Activated CD4-positive, alpha-beta memory T cell treated with anti-CD3 and anti-CD28 coated beads for 36 hours (primary cell): Measurements from ENCODE around the gene CYP2A7. TPM values are rescaled to one million over a fixed set of nuclear protein-coding genes. Genes with fewer than 3 reads are reported as not detected.
"Not testable (repeated sequence)": the region's sequence is repeated elsewhere in the genome, so short reads cannot be mapped to it uniquely, and the experiment has no call there.

Experiments
- CTCF ChIA-PET: fragments of 350-600 bp; sonication (Branson Sonifier 250); formaldehyde crosslinking; loops from one replicate; lab custom pipeline; 2021; ENCODE audit warnings: antibody characterized with exemption, inconsistent platforms; lab: Charles Lee
- POLR2A ChIA-PET: fragments of 350-600 bp; sonication (Branson Sonifier 250); formaldehyde crosslinking; loops from one replicate; lab custom pipeline; 2021; ENCODE audit warnings: antibody characterized with exemption; lab: Charles Lee
- DNase-seq: peaks from one replicate; pipeline ENCODE4 v3.0.0-alpha.2; 2020
- H3K27ac Mint-ChIP-seq: one replicate; pipeline ENCODE4 v1.8.0; 2021; ENCODE audit warnings: mixed read lengths
- H3K27me3 Mint-ChIP-seq: one replicate; pipeline ENCODE4 v1.8.0; 2021; ENCODE audit warnings: mixed read lengths
- H3K36me3 Mint-ChIP-seq: one replicate; pipeline ENCODE4 v1.8.0; 2021; ENCODE audit warnings: mixed read lengths
- H3K4me1 Mint-ChIP-seq: one replicate; pipeline ENCODE4 v1.8.0; 2021; ENCODE audit warnings: low read depth, mixed read lengths
- H3K4me3 Mint-ChIP-seq: one replicate; pipeline ENCODE4 v1.8.0; 2021; ENCODE audit warnings: mild to moderate bottlenecking, mixed read lengths
- H3K9me3 Mint-ChIP-seq: one replicate; pipeline ENCODE4 v1.8.0; 2021; ENCODE audit warnings: mixed read lengths
- intact Hi-C: fragments of 100-400 bp; cut with micrococcal nuclease; formaldehyde crosslinking; loops from one replicate; pipeline ENCODE4 v1.15.1; 2023
- total RNA-seq, 2 experiments: library from RNA; stranded (reverse); gene quantifications; one replicate each; pipeline ENCODE4 v1.2.3, GENCODE V29; 2021

The CYP2A7 gene
- total RNA-seq, 2 experiments from 2014 or later: not detected

DNA sequence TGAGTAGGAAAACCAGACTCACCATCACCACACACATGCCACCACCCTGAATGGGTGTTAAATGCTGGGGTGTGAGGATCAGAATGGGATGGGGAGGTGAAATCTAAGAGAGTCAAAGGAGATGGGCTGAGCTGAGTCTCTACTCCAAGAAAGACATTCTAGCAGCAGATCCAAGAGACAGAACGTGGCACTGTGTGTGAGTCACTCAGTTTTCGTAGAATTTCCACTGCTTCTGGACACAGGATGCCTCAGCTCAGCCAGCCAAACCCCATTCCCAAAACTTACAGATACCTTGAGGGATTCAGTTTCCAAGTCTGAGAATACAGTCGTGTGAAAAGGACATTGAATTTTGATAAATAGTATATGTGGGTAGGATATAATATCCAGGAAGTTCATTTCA, 7.3 kb upstream of the CYP2A7 start:
- no peaks in the 10 kb centered on the region for H3K9me3 Mint-ChIP-seq
- H3K27me3 Mint-ChIP-seq: peaks cover 9% of the 10 kb centered on the region
- no peaks in the 10 kb centered on the region for H3K36me3 Mint-ChIP-seq
- H3K27ac Mint-ChIP-seq: no peak overlapping the region
- CTCF ChIA-PET: no interaction called here
- POLR2A ChIA-PET: no interaction called here
- intact Hi-C loops: no loop called here
- DNase-seq: no peak
- H3K4me1 Mint-ChIP-seq: no peaks in the 10 kb centered on the region
- no peak overlapping the region for H3K4me3 Mint-ChIP-seq

DNA sequence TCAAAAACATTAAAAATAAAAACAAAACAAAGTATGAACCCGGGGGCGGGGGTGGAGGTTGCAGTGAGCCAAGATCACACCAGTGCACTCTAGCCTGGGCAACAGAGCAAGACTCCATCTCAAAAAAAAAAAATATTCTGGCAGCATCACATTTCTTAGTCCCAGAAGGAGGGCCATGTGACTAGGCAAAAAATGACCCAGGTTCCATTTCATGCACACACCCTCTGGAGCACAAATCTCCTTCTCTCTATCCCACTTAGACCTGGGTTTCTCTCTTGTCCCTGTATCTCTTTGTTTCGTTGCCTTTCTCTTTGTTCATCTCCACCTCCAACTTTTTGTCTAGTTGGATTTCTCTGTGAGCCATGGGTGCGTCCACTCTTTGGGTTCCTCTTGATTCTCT, 6.2 kb upstream of the CYP2A7 start:
- H3K27me3 Mint-ChIP-seq: peaks cover 6% of the 10 kb centered on the region
- POLR2A ChIA-PET: no interaction called here
- no peak overlapping the region for H3K4me3 Mint-ChIP-seq
- CTCF ChIA-PET: no interaction called here
- H3K9me3 Mint-ChIP-seq: no peaks in the 10 kb centered on the region
- intact Hi-C loops: no loop called here
- no peaks in the 10 kb centered on the region for H3K36me3 Mint-ChIP-seq
- H3K4me1 Mint-ChIP-seq: no peaks in the 10 kb centered on the region
- H3K27ac Mint-ChIP-seq: no peak overlapping the region
- no peak for DNase-seq

DNA sequence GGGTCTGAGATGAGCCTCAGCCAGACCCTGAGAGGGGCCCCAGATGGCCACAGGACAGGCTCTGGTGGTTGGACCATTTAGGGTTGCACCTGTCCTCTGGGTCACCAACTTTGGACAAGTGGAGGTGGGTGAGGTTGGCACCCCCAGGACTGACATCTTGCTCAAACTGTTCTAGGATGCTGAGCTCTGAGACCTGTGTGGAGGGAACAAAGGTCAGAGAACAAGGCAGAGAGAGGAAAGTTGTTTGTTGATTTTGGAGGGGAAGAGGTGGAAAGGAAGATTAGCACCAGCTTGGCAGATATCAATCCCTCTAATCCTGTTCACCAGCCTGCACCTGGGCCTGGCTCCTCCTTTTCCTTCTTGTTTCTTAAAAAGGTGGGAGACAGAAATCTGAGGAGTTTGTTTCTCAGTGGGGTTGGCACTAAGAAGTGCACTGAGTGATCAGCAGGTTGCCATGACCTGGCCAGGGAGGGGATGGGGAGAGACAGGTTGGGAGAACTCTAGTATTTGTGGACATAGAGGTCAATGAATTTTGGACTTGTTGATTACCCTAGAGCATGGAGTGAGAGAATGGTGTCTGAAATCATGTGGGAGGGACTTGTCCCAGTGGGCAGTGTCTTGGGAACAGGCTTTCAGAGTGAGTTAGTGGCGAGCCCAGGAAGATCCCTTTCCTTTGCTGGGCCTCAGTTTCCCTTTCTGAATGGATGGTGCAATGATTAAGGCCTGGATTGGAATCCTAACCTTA, 2.3 kb upstream of the CYP2A7 start:
- intact Hi-C loops: not testable (repeated sequence)
- peaks cover 16% of the 10 kb centered on the region for H3K27me3 Mint-ChIP-seq

DNA sequence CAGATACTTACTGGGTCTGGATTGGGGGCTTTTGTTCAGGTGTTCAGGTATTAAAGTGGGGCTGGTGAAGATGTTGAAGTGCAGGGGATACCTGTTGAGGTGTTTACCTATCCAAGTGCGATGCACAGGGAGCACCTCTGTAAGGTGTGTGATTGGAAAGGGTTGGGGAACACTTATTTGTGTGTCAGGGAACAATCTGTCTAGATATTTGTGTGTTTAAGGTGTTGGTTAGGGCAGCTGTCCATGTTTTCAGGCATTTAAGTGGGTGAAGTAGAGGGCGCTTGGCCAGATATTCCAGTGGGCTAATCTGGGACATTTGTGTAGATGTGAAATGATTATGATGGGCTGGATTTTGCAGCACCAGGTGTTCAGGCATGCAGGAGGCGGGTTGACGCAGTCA, 2.7 kb downstream of the CYP2A7 start:
- H3K4me3 Mint-ChIP-seq, H3K36me3 Mint-ChIP-seq, H3K9me3 Mint-ChIP-seq, CTCF ChIA-PET, H3K4me1 Mint-ChIP-seq, DNase-seq, intact Hi-C loops, H3K27ac Mint-ChIP-seq, POLR2A ChIA-PET: not testable (repeated sequence)
- peaks cover 35% of the 10 kb centered on the region for H3K27me3 Mint-ChIP-seq

More for the DNA sequence above, 2.3 kb upstream of the CYP2A7 start:
- POLR2A ChIA-PET, H3K27ac Mint-ChIP-seq, H3K9me3 Mint-ChIP-seq, H3K36me3 Mint-ChIP-seq, H3K4me1 Mint-ChIP-seq, H3K4me3 Mint-ChIP-seq, DNase-seq, CTCF ChIA-PET: not testable (repeated sequence)

DNA sequence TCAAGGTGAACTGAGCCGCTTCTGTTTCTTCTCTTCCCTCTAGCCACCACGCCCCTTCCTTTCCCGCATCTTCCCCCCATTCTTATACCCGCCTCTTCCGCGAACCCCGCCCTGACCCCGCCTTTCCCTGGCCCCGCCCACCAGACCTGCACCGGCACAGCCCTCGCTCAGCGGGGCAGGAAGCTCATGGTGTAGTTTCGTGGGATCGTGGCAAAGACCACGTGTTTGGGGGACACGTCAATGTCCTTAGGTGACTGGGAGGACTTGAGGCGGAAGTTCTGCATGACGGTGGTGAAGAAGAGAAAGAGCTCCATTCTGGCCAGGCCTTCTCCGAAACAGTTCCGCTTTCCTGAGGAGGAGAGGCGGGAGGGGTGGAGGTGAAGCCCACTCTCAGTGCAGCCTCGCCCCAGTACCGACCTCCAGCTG, 6.5 kb downstream of the CYP2A7 start:
- H3K4me1 Mint-ChIP-seq, POLR2A ChIA-PET, H3K36me3 Mint-ChIP-seq, H3K9me3 Mint-ChIP-seq: not testable (repeated sequence)
- intact Hi-C loops: loop anchor here (1.0 to 2.0 kb wide), 2 partner anchors 31 to 34 kb away; no protein-coding TSS in a partner anchor
- peaks cover 29% of the 10 kb centered on the region for H3K27me3 Mint-ChIP-seq
- DNase-seq: peak; percentile 98
- H3K27ac Mint-ChIP-seq: peak overlapping the region; percentile 54
- peak overlapping the region; percentile 68 for H3K4me3 Mint-ChIP-seq
- CTCF ChIA-PET: interaction anchor here (1.4 kb wide), 1 partner anchor 33 kb away, joined by 3 read pairs; no protein-coding TSS in a partner anchor

DNA sequence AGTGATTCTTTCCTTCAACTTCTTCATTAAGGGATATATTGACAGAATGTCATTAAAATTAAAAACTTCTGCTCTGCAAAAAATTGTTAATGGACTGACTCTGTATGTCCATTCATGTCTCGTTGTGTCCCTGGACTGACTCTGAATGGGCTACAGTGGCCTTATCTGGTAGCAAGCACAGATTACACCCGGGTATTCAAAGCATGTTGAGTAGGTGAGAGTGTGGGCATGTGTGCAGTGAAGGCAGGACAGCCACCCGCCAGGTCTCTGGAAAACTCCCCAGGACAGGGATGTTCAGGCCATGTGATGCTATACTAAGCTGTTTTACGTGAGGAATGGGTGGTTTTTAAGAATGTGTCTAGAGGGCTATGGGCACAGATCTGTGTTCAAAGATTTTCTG, 7.2 kb downstream of the CYP2A7 start:
- CTCF ChIA-PET, H3K9me3 Mint-ChIP-seq, POLR2A ChIA-PET, DNase-seq, H3K4me1 Mint-ChIP-seq, H3K36me3 Mint-ChIP-seq: not testable (repeated sequence)
- Mint-ChIP-seq H3K4me3 (peak overlapping the region; percentile 68), H3K27me3 (peaks cover 25% of the 10 kb centered on the region), H3K27ac (peak overlapping the region; percentile 54)
- intact Hi-C loops: loop anchor here (1.0 to 2.0 kb wide), 2 partner anchors 30 to 34 kb away; no protein-coding TSS in a partner anchor

DNA sequence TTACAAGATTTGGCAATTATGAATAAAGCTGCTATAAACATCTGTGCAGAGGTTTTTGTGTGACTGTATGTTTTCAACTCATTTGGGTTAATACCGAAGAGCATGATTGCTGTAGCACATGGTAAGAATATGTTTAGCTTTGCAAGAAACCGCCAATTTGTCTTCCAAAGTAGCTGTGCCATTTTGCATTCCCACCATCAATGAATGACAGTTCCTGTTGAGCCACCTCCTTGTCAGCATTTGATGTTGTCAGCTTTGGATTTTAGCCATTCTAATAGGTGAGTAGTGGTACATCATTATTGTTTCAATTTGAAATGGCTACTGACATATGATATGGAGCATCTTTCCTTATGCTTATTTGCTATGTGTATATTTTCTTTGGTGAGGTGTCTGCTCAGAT, 8.2 kb downstream of the CYP2A7 start:
- H3K27me3 Mint-ChIP-seq: peaks cover 15% of the 10 kb centered on the region
- CTCF ChIA-PET, POLR2A ChIA-PET, H3K4me1 Mint-ChIP-seq, H3K4me3 Mint-ChIP-seq, H3K27ac Mint-ChIP-seq, H3K36me3 Mint-ChIP-seq, DNase-seq, H3K9me3 Mint-ChIP-seq: not testable (repeated sequence)
- intact Hi-C loops: loop anchor here (2.0 kb wide), 1 partner anchor 29 kb away; no protein-coding TSS in a partner anchor

DNA sequence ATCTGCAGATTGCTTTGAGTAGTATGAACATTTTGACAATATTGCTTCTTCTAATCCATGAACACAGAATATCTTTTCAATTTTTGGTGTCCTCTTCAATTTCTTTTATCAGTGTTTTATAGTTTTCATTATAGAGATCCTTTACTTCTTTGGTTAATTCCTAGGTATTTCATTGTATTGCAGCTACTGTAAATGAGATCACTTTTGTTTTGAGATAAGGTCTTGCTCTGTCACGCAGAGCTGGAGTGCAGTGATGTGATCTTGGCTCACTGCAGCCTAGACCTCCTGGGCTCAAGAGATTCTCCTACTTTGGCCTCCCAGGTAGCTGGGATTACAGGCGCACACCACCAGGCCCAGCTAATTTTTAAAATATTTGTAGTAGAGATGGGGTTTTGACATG, 9.8 kb downstream of the CYP2A7 start:
- POLR2A ChIA-PET: no interaction called here
- H3K27me3 Mint-ChIP-seq: peaks cover 8% of the 10 kb centered on the region
- no peak overlapping the region for H3K27ac Mint-ChIP-seq
- no peaks in the 10 kb centered on the region for H3K9me3 Mint-ChIP-seq
- CTCF ChIA-PET: no interaction called here
- intact Hi-C loops: no loop called here
- H3K36me3 Mint-ChIP-seq: no peaks in the 10 kb centered on the region
- no peak for DNase-seq
- H3K4me1 Mint-ChIP-seq: peaks cover 7% of the 10 kb centered on the region
- H3K4me3 Mint-ChIP-seq: no peak overlapping the region

DNA sequence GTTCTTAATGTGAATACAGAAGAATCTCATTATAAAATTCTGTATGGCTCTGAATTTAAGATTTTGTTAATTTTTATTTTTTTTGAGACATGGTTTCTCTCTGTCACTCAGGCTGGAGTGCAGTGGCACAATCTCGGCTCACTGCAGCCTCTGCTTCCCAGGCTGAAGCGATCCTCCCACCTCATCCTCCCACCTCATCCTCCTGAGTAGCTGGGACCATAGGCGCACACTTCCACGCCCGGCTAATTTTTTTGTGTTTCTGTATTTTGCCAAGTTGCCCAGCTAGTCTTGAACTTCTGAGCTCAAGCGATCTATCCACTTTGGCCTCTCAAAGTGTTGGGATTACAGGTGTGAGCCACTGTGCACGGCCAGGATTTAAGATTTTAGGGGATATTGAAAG, 14.3 kb downstream of the CYP2A7 start:
- H3K27me3 Mint-ChIP-seq: no peaks in the 10 kb centered on the region
- intact Hi-C loops: no loop called here

DNA sequence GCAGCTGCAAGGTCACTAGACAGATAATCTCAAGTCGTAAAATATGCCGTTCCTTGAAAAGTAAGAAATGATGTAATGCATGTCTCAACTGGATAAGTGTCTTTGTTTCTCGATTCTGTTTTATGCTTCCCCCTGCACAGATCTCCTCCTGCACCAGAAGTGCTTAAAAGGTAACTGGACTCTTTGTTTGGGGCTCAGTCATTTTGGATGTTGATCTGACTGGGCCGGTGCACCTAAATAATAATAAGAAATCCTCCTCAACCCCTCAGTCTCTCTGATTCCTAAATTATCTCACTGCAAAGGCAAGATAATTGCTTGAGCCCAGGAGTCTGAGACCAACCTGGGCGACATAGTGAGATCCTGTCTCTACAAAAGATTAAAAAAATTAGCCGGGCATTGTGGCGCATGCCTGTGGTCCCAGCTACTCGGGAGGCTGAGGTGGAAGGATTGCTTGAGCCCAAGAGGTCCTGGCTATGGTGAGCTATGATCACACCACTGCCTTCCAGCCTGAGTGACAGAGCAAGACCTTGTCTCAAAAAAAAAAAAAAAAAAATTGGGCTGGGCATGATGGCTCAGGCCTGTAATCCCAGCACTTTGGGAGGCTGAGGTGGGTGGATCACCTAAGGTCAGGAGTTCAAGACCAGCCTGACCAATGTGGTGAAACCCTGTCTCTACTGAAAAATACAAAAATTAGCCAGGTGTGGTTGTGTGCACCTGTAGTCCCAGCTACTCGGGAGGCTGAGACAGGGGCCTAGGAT, 17.1 kb downstream of the CYP2A7 start:
- CTCF ChIA-PET: interaction anchor here (0.6 kb wide), 1 partner anchor 44 kb away, joined by 3 read pairs; no protein-coding TSS in a partner anchor

More for the DNA sequence above, 14.3 kb downstream of the CYP2A7 start:
- Mint-ChIP-seq H3K36me3 (no peaks in the 10 kb centered on the region), H3K9me3 (no peaks in the 10 kb centered on the region), H3K4me1 (no peaks in the 10 kb centered on the region), H3K27ac (no peak overlapping the region), H3K4me3 (no peak overlapping the region)
- CTCF ChIA-PET: no interaction called here
- POLR2A ChIA-PET: no interaction called here
- no peak for DNase-seq

DNA sequence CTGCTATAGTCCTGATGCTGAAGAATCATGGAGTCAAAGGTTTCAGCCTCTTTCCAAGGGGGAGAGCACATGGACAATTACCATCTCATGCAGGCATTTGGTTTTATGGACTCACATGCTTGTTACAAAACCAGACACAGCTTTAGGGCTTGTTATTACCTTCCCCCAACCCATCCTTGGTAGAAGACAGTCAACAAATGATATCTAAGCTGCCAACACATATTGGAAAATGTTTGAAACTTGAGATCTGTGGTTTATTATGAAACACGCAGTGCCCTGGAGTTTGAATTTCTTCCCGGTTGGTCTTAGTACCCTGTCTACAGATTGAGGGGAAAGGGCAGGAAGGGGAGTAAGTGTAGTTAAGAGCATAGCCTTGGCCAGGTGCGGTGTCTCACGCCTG, 19.2 kb downstream of the CYP2A7 start:
- no peak for DNase-seq
- intact Hi-C loops: no loop called here
- ChIA-PET POLR2A (no interaction called here), CTCF (no interaction called here)
- Mint-ChIP-seq H3K27me3 (no peaks in the 10 kb centered on the region), H3K4me1 (no peaks in the 10 kb centered on the region), H3K27ac (no peak overlapping the region), H3K4me3 (no peak overlapping the region), H3K9me3 (no peaks in the 10 kb centered on the region), H3K36me3 (no peaks in the 10 kb centered on the region)

More for the DNA sequence above, 17.1 kb downstream of the CYP2A7 start:
- H3K27ac Mint-ChIP-seq, H3K4me1 Mint-ChIP-seq, intact Hi-C loops, H3K27me3 Mint-ChIP-seq, H3K36me3 Mint-ChIP-seq, H3K4me3 Mint-ChIP-seq, DNase-seq, H3K9me3 Mint-ChIP-seq, POLR2A ChIA-PET: not testable (repeated sequence)

DNA sequence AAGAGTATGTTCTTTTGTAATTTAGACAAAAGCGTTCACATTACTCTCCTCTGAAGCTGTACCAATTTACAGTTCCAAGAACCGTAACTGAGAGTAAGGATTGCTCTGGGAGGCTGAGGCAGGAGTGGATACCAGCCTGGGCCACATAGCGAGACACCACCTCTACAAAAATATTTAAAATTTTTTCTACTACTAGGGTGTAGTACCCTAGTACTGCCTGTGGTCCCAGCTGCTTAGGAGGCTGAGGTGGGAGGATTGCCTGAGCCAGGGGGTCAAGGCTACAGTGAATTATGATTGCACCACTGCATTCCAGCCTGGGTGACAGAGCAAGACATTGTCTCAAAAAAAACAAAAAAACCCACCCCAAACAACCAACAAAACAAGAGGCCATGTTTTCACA, 19.7 kb downstream of the CYP2A7 start:
- H3K9me3 Mint-ChIP-seq: no peaks in the 10 kb centered on the region
- H3K27me3 Mint-ChIP-seq: no peaks in the 10 kb centered on the region
- POLR2A ChIA-PET: no interaction called here
- DNase-seq: no peak
- H3K4me3 Mint-ChIP-seq: no peak overlapping the region
- CTCF ChIA-PET: no interaction called here
- H3K4me1 Mint-ChIP-seq: no peaks in the 10 kb centered on the region
- intact Hi-C loops: no loop called here
- no peaks in the 10 kb centered on the region for H3K36me3 Mint-ChIP-seq
- no peak overlapping the region for H3K27ac Mint-ChIP-seq
